GM19372 (cell line): ENCODE results near the gene TNS1.

Experiments
- ATAC-seq: cut with Tn5 transposase; IDR thresholded peaks from one replicate; pipeline ENCODE4 v1.9.1; 2021; ENCODE audit warnings: mild to moderate bottlenecking, low read depth, moderate library complexity; ENCODE audit not compliant: unreplicated experiment

TNS1 gene

GRCh38 chr2:217983276-217984233 lies 19.2 kb downstream of the TNS1 start:
- ATAC-seq: no peak

- ATAC-seq: no peak
Measured at GRCh38 chr2:217981971-217982370, 20.8 kb downstream of the TNS1 start.

GRCh38 chr2:217981084-217981730 lies 21.6 kb downstream of the TNS1 start:
- no peak for ATAC-seq

GRCh38 chr2:217980591-217980990 lies 22.2 kb downstream of the TNS1 start:
- ATAC-seq: no peak

- ATAC-seq: no peak
Measured at GRCh38 chr2:217980036-217980435, 22.8 kb downstream of the TNS1 start.

- ATAC-seq: no peak
Measured at GRCh38 chr2:217979151-217979811, 23.5 kb downstream of the TNS1 start.

- no peak for ATAC-seq
Measured at GRCh38 chr2:217978536-217979150, 24.2 kb downstream of the TNS1 start.

- ATAC-seq: no peak
Measured at GRCh38 chr2:217977840-217978535, 24.8 kb downstream of the TNS1 start.

GRCh38 chr2:217976301-217976700 lies 26.5 kb downstream of the TNS1 start:
- no peak for ATAC-seq

GRCh38 chr2:217975626-217976025 lies 27.2 kb downstream of the TNS1 start:
- no peak for ATAC-seq

- no peak for ATAC-seq
Measured at GRCh38 chr2:217974389-217975005, 28.3 kb downstream of the TNS1 start.

GRCh38 chr2:217973008-217973787 lies 29.6 kb downstream of the TNS1 start:
- ATAC-seq: no peak

- ATAC-seq: no peak
Measured at GRCh38 chr2:217972490-217972889, 30.3 kb downstream of the TNS1 start.

- no peak for ATAC-seq
Measured at GRCh38 chr2:217972037-217972436, 30.8 kb downstream of the TNS1 start.

GRCh38 chr2:217971166-217971565 lies 31.6 kb downstream of the TNS1 start:
- no peak for ATAC-seq

GRCh38 chr2:217970206-217970605 lies 32.6 kb downstream of the TNS1 start:
- no peak for ATAC-seq

GRCh38 chr2:217969588-217969987 lies 33.2 kb downstream of the TNS1 start:
- ATAC-seq: no peak

- no peak for ATAC-seq
Measured at GRCh38 chr2:217968023-217968422, 34.8 kb downstream of the TNS1 start.
